ENCODE results near the gene PHF5A. TPM values are rescaled to one million over a fixed set of nuclear protein-coding genes. Genes with fewer than 3 reads are reported as not detected.

The PHF5A gene
- total and polyA plus RNA-seq, 10 of the 15 experiments (the other 5 are each of a cell fraction or from before 2014, with no cell fraction given) = 40.5 to 115 (median 79.2) TPM

- TF ChIP-seq CHD1 (IDR thresholded peaks at IDR 0.05; ENCODE audit: low read depth, low read length) = no peak
- no peak for TF ChIP-seq CREM (IDR thresholded peaks at IDR 0.05; ENCODE audit: low read depth)
- no peak for TF ChIP-seq EP300 (IDR thresholded peaks at IDR 0.05; ENCODE audit: borderline replicate concordance in 1 of 2, control insufficient read depth in 1 of 2, low read depth in 2 of 2, low read length in 2 of 2)
- TF ChIP-seq ELK1 (IDR thresholded peaks at IDR 0.05; ENCODE audit: low read depth, low read length) = no peak
- no peak for TF ChIP-seq ASH2L (IDR thresholded peaks at IDR 0.05; ENCODE audit: borderline replicate concordance, low read depth)
- TF ChIP-seq MLLT1 (IDR thresholded peaks at IDR 0.05) = no peak
Measured at GRCh38 chr22:41507330-41508063, 39.0 kb upstream of the PHF5A start (continued).

GRCh38 chr22:41505511-41506220 lies 37.2 kb upstream of the PHF5A start:
- H3K9ac ChIP-seq (ENCODE audit: control insufficient read depth, insufficient read depth, low read length) = no peak overlapping the region
- H2AFZ ChIP-seq (ENCODE audit: control insufficient read depth, low read depth, low read length) = no peak overlapping the region
- H3K4me2 ChIP-seq (ENCODE audit: control insufficient read depth, insufficient read depth) = no peak overlapping the region
- no peak for FAIRE-seq
- ChIA-PET RAD21 (ENCODE audit: unreplicated experiment) (no interaction called here), CTCF (interaction anchor here (0.6 to 2.0 kb wide), 11 partner anchors 9 to 230 kb away, joined by 3 to 9 read pairs (median 3); no protein-coding TSS in a partner anchor), POLR2A (interaction anchor here (0.5 to 1.4 kb wide), 3 partner anchors 38 to 436 kb away, joined by 3 to 5 read pairs (median 5); partner anchors contain the start of genes ACO2 and PHF5A), SMC1A (ENCODE audit: uncharacterized antibody, unreplicated experiment) (interaction anchor here (0.8 to 3.2 kb wide), 6 partner anchors 12 to 102 kb away, joined by 3 to 19 read pairs (median 5); partner anchors contain the start of genes ACO2 and PHF5A)
- H4K20me1 ChIP-seq (ENCODE audit: control insufficient read depth, insufficient read depth) = no peaks in the 10 kb centered on the region
- no peak for DNase-seq (ENCODE audit: low read depth, low spot score)
- no peak overlapping the region for H3K4me3 ChIP-seq
- peaks cover 21 to 33% of the 10 kb centered on the region in 2 experiments for H3K36me3 ChIP-seq (ENCODE audit: control insufficient read depth in 2 of 2, insufficient read depth in 2 of 2, low read length in 1 of 2)
- 0 out of 2 replicates have a peak, but pooled peaks cover 1% of the 10 kb centered on the region for H3K79me2 ChIP-seq (ENCODE audit: control insufficient read depth, insufficient read depth, low read length)
- BruUV-seq (replicated peaks) = no TSS peak
- H3K27me3 ChIP-seq (replicated peaks in 1 of 2; ENCODE audit: control insufficient read depth in 2 of 2, insufficient read depth in 2 of 2, low read length in 1 of 2) = no peaks in the 10 kb centered on the region
- intact Hi-C loops (cut with micrococcal nuclease; ENCODE audit: unreplicated experiment) (no loop called here), in situ Hi-C loops (cut with MboI) (no loop called here)
- H3K4me1 ChIP-seq (ENCODE audit: control insufficient read depth, insufficient read depth, low read length) = no peaks in the 10 kb centered on the region
- H3K27ac ChIP-seq (ENCODE audit: control insufficient read depth, insufficient read depth) = no peak overlapping the region
- H3K9me3 ChIP-seq (replicated peaks; ENCODE audit: control insufficient read depth, insufficient read depth, low read length) = no peaks in the 10 kb centered on the region
- ATAC-seq = no peak
- 87% methylated on average over 10 of the region's 10 CpGs for WGBS (ENCODE audit: insufficient coverage, insufficient replicate concordance, low lambda C conversion rate, missing lambda C conversion rate)
- TF ChIP-seq ZBED1 (IDR thresholded peaks at IDR 0.05; ENCODE audit: borderline replicate concordance) (no peak), CEBPB (IDR thresholded peaks at IDR 0.05; ENCODE audit: borderline replicate concordance in 1 of 2, low read depth in 2 of 2, low read length in 2 of 2) (no peak), NR2C2 (IDR thresholded peaks at IDR 0.05; ENCODE audit: borderline replicate concordance, control insufficient read depth, insufficient read length, low read depth) (no peak), ZZZ3 (IDR thresholded peaks at IDR 0.05; ENCODE audit: control insufficient read depth, insufficient read length, low read depth) (no peak), CHD4 (IDR thresholded peaks at IDR 0.05) (no peak), USF2 (IDR thresholded peaks at IDR 0.05; ENCODE audit: borderline replicate concordance, low read depth, low read length) (no peak), RFX5 (IDR thresholded peaks at IDR 0.05; ENCODE audit: low read depth, low read length) (no peak)
